IMR-90 (cell line): ENCODE measurements around the gene NBPF4.
"Not testable (repeated sequence)": the region's sequence is repeated elsewhere in the genome, so short reads cannot be mapped to it uniquely, and the experiment has no call there.

Experiments used
- MAFK ChIP-seq: IDR thresholded peaks from 2 replicates; pipeline ENCODE4 v1.6.1; 2012; ENCODE audit warnings: low read depth, low read length, improper control_type of control experiment
- MXI1 ChIP-seq: IDR thresholded peaks from 2 replicates; pipeline ENCODE4 v1.6.1; 2012; ENCODE audit warnings: low read depth, mild to moderate bottlenecking, low read length, moderate library complexity, borderline replicate concordance
- RAD21 ChIP-seq: IDR thresholded peaks from 2 replicates; pipeline ENCODE4 v1.6.1; 2012; ENCODE audit warnings: low read length, improper control_type of control experiment
- RFX5 ChIP-seq: IDR thresholded peaks from 2 replicates; pipeline ENCODE4 v1.8.0; 2012; ENCODE audit warnings: low read depth, mild to moderate bottlenecking, low read length, moderate library complexity
- SMC3 ChIP-seq: fragments of 150-350 bp; IDR thresholded peaks from 2 replicates; pipeline ENCODE4 v1.6.1; 2016; ENCODE audit warnings: low read depth, mild to moderate bottlenecking, antibody characterized with exemption, low read length, moderate library complexity
- TF ChIP-seq, protein P1 (sequence below): conservative IDR thresholded peaks from 2 replicates; pipeline ENCODE4 v1.5.1; 2012; ENCODE audit warnings: mild to moderate bottlenecking, low read depth, low read length, improper control_type of control experiment

DNA sequence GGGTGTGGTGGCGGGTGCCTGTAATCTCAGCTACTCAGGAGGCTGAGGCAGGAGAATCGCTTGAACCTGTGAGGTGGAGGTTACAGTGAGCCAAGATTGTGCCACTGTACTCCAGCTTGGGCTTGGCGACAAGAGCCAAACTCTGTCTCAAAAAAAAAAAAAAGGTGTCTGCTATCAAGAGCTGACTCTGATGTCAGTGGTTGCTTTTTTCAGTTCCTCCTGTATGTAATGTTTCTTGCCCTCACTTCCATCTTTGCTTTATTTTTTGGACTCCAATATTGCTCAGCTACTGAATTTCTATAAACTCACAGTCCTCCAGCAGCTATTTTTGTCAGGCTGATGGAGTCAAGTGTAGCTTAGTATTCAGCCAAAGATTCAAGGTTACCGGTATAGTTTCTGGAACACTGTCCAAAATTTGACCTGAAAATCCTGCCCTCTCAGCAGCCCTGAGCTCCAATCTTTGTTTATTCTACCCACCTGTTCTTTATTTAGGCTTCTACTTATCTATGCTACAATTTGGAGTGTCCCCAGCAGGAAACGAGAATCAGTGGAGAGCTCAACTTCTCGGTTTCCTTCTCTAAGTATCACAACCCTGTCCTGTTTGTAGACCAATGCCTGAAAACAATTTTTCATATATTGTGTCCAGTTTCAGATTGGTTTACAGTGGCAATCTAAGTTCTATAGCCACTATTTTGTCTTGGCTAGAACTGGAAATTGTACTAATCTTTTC is 38.8 kb upstream of the NBPF4 start:
- TF ChIP-seq RAD21, MAFK, RFX5, MXI1, SMC3: not testable (repeated sequence)
- TF ChIP-seq, protein P1, sequence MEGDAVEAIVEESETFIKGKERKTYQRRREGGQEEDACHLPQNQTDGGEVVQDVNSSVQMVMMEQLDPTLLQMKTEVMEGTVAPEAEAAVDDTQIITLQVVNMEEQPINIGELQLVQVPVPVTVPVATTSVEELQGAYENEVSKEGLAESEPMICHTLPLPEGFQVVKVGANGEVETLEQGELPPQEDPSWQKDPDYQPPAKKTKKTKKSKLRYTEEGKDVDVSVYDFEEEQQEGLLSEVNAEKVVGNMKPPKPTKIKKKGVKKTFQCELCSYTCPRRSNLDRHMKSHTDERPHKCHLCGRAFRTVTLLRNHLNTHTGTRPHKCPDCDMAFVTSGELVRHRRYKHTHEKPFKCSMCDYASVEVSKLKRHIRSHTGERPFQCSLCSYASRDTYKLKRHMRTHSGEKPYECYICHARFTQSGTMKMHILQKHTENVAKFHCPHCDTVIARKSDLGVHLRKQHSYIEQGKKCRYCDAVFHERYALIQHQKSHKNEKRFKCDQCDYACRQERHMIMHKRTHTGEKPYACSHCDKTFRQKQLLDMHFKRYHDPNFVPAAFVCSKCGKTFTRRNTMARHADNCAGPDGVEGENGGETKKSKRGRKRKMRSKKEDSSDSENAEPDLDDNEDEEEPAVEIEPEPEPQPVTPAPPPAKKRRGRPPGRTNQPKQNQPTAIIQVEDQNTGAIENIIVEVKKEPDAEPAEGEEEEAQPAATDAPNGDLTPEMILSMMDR = not testable (repeated sequence)
